SHP77 (cell line): ENCODE results near the gene KIF26A.
A peak's percentile ranks its signal among the peaks of the same experiment; 100 is the strongest.

Experiments used
- DNase-seq, 2 experiments: peaks; one replicate each; lab custom pipeline; 2025; lab: John Stamatoyannopoulos, UW

KIF26A gene

DNA sequence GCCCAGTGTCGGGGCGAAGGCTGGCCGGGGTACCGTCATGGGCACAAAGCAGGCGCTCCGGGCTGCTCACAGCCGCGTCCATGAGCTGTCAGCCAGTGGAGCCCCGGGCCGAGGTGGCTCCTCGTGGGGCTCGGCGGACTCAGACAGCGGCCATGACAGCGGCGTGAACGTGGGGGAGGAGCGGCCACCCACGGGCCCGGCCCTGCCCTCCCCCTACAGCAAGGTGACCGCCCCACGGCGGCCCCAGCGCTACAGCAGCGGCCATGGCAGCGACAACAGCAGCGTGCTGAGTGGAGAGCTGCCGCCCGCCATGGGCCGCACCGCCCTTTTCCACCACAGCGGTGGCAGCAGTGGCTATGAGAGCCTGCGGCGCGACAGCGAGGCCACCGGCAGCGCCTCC is 39.0 kb downstream of the KIF26A start:
- DNase-seq: no peak

DNA sequence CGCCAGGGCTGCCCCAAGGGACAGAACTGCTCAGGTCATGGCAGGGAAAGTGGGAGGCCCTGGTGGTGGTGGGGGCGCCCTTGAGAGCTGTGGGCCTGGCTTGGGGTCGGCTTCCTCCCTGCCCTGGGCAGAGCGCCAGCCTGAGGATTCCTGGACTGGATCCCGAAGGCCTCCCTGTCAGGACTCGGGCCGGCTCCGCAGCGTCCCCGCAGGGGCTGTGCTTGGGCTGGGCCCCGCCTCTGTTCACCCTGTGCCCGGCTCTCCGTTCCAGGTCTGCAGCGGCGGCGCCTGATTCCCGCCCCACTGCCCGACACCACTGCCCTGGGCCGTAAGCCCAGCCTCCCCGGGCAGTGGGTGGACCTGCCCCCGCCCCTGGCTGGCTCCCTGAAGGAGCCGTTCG is 39.9 kb downstream of the KIF26A start:
- no peak for DNase-seq

DNA sequence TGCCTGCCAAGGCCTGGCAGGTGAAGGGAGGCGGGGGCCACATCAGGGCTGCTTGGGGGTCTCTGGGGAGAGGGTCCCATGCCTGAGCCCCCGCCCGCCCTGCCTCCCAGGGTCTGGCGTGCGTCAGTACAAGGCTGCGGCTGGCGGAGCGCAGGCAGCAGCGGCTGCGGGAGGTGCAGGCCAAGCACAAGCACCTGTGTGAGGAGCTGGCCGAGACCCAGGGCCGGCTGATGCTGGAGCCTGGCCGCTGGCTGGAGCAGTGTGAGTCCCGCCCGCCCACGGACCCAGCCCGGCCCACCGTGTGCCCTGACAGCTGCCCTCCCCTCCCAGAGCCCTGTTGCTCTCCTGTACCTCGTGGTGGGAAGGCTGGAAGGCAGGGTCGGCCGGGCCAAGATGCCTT is 40.7 kb downstream of the KIF26A start:
- no peak for DNase-seq

DNA sequence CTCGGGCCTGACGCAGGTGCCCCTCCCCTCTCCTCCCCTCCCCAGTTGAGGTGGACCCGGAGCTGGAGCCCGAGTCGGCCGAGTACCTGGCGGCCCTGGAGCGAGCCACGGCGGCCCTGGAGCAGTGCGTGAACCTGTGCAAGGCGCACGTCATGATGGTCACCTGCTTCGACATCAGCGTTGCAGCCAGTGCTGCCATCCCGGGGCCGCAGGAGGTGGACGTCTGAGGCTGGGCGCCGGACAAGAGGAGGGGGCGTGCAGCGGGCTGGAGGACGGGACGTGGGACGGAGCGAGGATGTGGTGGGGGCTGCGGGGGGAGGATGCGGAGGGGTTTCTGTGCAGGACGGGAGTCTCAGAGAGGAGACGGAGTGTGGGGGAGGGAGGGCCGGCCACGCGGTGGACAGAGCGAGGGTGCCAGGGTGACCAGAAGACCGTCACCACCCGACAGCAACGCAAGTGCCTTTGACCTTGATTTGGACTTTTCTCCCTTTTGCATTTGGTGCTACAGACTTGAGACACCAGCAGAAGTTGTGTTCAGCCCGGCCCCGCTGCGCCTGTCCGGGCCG is 41.3 kb downstream of the KIF26A start:
- no peak for DNase-seq

DNA sequence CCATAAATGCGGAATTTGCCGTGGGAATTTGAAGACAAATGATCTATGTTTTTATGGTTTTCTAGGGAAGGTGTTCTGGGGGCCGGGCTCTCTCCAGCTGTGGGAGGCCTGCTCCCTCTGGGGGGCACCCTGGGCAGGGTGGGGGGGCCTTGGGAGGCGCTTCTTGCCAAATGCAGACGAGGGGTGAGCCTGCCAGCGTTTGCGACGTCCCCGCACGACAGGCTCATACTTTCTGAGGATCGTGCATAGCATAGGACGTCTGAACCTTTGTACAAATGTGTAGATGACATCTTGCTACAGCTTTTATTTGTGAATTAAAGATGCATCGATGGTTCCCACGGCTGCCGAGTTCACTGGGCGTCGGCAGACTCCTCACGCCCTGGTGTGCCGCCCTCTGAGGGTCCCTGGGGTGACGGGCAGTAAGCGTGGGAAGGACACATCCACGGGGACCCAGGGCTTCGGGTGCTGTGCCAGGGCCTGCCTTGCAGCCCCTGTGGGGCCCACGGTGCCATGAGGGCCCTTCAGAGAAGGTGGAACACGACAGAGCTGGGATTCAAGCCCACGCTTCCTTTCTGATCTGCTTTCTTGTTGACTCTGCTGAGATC is 42.3 kb downstream of the KIF26A start:
- no peak for DNase-seq

DNA sequence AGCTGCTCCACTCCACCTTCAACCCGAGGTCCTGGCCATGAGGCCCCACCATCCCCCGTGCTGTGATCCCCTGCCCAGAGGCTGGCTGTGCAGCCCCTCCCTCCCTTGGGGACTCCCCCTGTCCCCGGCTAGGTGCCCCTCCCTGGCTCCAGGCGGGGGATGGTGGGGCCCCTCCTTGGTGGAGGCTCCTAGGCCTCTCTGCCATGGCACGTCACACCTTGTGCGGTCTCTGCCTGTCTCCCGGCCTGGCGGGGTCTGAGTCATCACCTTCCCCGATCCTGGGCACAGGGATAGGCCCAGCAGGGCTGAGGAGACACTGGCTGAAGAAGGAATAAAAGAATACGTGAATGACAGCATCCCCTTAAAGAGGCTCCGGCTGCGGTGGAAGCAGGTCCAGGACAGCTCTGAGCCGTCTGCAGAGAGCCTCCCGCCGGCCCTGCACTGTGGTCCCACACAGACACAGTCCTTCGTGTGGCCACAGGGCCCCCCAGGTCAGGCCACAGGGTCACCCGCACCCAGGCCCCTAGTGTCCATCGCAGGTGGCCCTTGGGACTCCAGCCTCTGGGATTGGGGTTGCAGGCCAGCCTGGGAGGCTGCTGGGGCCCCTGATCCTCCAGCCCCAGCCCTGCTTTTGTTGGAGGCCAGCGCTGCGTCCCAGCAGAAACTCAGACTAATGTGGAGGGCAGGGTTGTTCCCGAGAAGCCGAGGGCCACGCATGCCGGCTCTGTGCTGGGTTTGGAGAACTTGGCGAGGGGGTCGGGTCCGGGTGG is 43.6 kb downstream of the KIF26A start:
- no peak for DNase-seq

DNA sequence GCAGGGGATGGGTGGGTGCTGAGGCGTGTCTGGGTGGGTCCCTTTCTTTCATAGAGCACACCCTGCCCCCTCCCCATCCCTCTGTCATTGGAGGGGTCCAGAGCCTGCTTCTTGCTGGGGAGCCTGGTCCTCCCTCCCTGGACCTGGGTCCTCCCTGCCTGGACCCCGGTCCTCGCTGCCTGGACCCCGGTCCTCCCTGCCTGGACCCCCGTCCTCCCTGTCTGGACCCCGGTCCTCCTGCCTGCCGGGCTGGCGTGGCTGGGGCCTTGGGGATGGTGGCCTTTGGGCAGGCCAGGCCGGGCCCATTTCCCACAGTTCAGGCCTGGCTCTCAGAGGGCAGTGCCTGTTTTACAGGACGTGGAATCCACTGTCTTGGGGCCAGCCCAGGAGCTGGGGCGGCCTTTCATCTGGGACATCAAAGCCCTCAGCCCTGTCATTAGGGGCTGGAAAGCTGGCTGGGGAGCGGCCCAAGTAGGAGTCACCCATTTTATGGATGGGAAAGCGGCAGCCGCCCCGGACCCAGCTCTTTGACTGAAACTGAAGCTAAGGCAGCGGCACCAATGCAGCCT is 44.6 kb downstream of the KIF26A start:
- DNase-seq: no peak

DNA sequence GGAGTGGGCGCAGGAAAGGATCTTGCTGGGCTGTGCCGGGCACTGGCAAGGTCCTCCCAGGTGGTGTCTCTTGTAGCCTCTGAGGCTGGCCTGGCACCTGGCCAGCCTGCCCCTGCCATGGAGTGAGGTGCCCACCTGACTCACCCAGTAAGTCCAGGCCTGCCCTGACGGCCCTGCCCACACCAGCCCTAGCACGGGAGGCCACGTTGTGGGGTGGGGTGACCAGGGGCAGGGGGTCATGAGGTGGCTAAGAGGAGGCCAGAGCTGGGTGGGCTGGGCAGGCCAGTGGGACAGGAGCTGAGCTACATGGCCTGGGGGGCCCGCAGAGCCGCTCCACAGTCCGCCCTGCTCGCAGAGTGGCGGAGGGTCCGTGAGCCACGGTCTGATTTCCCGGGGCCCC is 45.4 kb downstream of the KIF26A start:
- DNase-seq: no peak

DNA sequence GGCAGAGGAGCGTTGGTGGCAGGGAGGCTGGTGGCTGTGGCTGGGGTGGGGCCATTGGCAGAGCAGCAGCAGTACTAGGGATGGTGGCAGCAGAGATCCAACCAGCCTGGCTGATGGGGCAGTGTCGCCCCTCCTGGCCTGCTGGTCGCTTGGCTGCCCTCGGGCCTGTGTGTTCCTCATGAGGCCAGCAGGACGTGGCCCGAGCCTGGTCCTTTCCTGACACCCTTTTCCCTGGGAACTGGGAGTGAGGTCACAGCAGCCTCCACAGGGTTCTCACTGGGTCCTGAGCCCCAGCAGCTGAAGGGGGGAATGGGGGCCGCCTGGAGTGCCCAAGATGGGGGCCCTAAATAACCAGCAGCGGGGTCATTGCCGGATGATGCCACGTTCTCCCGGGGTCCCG is 46.1 kb downstream of the KIF26A start:
- DNase-seq: no peak

DNA sequence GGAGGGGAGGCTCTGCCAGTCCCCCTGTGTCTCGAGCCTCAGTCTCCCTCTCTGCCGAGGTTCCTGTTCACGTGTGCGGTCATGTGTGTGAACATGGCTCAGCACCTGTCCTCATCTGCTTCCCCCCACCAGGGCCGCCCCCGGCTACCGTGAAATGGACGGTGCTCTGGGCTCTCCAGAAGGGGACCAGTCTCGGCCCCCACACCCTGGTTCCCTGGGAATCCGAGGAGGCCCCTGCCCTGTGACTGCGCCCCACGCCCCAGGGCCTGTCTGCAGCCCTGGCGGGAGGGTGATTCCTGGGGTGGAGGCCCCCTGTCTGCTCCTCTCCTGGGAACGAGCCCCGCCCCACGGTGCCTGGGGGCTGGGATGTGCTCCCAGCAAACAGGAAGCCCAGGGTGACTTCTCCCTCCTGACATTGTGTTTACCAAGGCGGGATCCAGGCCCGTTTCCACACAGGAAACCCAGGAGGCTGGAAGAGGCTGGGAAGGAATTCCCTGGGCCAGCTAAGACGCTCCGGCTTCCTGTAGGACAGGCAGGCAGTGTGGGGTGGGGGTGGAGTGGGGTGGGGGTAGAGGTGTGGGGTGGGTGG is 46.6 kb downstream of the KIF26A start:
- peak in 1 of 2 experiments; percentile 19 for DNase-seq

DNA sequence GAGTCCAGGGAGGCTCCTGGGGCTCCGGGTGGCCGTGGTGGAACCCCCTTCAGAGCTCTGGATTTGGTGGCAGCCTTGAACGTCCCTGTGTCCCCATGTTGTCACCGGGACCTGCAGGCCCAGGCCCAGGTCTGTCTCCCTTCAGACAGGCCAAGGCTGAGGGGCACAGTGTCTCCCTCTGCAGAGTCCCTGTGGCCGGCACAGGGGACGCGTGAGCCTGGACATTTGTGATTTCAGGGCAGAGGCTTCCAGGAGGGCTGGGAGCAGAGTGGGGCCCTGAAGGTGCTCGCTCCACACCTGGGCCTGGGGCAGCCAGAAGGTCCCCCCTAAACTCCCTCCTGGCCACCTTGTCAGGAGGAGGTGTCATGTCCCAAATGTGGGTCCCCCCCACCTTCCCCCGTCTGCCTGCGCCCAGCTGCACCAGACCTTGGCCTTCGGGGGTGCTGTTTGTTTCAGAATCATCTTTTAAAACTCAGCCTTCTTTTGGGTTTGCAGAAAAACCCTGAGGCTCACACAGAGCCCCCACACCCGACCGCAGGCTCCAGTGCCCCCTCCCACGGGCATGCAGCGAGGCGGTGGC is 47.6 kb downstream of the KIF26A start:
- DNase-seq: no peak

DNA sequence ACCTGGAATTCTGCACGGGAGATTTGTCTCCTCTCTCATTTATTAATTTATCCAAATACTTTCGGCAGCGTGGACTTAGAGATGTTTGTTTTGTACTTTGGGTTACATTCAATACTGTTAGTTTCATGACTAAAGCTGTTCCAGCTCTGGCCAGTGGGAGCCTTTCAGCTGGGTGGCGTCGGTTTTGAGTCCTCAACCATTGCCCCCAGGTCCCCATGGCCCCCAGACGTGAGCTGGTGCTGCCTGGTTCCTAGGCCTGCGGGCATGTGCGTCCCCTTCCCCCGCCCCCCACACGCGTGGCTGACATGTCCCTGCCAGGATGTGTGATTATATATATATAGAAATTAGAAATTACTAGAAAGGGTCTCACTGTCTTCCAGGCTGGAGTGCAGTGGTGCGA is 48.2 kb downstream of the KIF26A start:
- no peak for DNase-seq

DNA sequence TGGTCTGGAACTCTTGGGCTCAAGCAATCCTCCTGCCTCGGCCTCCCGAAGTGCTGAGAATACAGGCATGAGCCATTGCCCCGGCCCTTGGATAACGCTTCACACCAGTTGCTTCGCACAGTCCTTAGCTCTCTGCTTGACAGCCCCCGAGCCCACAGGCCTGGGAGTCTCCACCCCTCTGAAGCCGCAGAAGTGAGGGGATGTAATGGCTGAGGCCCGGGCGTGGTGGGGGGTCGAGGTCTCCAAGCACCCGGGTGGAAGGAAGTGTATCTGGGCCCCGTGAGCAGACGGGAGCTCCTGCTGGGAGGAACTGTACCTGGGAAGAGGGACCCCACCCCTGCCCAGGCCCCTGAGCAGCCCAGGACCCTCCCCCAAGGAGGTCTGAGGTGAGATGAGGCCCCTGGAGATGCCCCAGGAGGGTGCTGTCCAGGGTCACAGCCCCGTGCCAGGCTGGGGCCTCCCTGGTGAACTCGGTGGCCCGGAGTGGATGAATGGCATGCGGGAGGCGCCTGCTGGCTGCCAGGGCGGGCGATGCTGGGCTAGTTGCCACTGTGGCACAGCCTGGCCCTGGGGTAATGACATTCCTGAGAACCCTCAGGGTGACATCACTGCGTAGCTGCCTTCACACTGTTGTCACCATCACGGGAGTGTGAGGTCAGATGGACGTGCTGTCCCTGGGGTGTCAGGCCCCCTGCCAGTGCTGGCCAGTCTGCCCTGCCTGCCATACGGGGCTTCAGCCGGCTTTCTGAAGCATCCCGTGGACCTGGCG is 48.9 kb downstream of the KIF26A start:
- DNase-seq: no peak

DNA sequence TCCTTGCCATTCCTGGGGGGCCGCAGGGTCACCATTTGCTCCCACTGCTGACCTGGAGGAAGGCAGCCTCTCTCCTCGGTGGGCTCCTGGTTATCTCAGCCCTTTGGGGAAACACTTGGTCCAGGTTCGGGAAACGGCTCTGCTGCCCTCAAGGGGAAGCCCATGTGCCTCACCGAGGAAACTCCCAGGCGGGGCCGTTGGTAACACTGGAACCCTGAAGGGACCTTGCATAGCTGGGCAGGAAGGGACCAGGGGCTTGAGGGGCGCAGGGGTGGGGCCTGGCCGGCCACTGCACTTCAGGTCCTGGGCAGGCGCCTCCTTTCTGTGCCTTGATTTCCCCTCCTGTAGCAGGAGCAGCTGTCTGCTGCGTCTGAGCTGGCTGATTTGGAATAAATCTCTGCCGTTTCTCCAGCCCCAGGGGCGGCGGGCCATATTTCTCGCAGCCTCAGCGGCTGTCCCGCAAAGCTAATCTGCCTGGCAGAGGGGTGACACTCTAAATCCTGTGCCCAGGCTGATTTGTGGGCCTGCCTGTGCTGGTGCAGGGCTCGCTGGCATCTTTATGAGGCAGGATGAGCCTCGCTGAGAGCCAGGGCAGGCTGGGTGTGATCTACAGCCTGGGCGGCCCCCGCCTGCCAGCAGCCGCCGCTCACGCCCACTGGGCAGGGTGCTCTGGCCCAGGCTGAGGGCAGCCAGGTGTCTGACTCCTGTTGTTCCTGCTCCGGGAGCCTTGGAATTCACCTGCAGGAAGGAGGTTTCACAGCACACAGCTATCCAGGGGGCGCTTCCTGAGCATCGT is 49.7 kb downstream of the KIF26A start:
- DNase-seq: no peak

DNA sequence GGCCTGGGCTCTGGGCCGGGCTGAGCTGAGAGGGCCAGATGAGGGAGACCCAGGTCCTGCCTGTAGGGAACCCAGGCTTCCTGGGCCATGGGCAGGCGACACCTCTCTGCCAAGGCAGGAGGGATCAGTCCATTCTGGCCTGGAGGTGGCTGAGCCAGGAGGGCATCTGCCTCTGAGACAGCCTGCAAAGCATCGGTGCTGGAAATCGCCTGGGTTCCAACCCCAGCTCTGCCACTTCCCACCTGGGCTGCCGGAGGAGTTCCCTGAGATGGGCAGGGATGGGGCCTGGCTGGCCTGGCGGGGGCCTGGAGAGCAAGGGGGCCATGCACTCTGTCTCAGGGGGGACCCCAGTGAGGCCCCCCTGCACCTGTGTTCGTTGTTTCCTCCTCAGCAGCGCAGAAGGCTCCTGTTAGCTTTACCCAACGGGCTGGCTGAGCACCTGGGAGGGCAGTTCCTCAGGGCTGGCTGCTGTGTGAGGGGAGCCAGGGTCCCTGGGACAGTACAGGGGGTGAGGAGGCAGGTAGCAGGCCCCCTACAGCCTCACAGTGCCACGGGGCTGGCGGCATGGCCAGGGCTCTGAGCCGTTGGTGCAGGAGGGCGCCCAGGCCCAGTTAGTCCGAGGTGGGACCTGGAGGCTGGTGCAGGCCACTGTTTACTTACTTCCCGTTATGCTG is 50.5 kb downstream of the KIF26A start:
- no peak for DNase-seq

DNA sequence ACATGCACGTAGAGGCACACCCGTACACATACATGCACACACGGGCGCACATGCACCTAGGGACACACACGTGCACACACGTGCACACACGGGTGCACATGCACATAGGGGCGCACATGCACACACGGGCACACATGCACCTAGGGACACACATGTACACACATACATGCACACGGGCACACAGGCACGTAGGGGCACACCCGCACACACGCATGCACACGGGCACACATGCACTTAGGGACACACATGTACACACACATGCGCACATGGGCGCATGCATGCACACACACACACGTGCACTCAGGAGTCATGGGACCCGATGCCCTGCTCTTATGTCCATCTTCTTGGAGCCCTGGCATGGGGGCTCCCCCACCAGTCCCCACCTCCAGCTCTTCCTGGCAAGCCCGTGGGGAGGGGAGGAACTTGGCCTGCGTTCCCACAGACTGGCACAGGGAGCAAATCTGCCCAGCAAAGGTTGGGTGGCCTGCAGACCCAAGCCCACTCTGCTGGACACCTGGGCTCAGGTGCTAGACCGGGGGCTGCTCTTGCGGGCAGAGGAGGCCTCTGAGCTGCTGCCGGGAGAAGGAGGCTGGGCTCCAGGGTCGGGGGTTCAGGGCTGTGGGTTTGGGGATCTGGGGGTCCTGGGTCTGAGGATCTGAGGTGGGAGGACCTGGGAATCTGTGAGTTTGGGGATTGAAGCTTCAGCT is 51.4 kb downstream of the KIF26A start:
- no peak for DNase-seq

DNA sequence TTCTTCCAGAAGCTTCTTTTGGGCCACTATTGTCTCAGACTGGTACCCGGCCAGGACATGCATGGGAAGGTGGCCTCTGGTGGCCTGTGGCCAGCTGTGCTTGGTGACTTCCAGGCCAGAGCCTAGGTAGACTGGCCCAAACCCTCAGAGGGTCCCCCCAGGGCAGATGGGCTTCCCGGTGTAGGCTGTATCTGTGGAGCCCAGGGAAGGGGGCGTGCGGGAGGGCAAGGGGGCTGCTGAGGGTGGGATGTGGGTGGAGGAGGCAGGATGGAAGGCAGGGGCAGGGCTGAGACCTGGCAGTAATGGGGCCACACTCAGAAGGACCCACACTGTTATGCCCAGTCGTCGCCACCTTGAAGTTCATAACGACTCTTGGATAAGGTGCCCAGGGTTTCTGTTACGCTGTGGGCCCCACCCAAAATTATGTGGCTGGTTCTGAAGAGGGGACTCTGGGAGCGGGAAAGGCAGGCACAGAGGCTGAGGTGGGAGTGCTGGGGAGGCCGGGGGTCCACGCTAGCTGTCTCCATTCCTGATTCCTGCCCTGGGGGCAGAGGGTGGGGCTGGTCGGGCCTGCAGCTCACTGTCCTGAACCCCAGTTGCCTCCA is 52.1 kb downstream of the KIF26A start:
- DNase-seq: no peak

DNA sequence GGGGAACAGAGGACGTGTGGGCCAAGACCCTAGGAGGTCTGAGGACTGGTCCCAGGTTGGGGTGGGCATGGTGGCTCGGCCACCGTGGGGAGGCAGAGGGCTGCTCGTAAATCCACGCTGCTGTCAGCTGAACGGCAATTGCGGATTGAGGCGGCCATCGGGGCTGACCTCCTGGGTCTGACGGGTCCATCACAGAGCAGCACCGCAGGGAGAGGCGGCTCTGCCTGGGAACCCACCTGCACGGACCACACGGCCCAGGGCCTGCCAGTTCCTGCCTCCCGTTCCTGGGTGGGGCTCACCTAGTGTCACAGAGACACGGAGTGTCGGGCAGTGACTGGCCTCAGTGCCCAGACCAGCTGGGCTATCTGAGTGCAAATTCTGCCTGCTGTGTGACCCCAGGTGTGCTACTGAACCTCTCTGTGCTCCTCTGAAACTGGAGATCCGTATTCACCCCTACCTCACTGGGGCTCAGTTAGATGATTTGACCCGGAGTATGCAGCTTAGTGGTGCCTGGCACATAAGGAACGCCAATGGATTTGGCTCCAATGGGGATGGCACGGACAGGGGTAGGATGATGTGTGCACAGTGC is 53.1 kb downstream of the KIF26A start:
- no peak for DNase-seq
